HG02642 (cell line): Measurements from ENCODE around the gene ROR1.
"Not testable (repeated sequence)": the region's sequence is repeated elsewhere in the genome, so short reads cannot be mapped to it uniquely, and the experiment has no call there.

ENCODE experiments used
- ATAC-seq: cut with Tn5 transposase; IDR thresholded peaks from one replicate; pipeline ENCODE4 v1.9.1; 2021; ENCODE audit warnings: mild to moderate bottlenecking; ENCODE audit not compliant: unreplicated experiment, poor library complexity

ROR1 gene

GRCh38 chr1:63818567-63819325 is 44.9 kb downstream of the ROR1 start:
- ATAC-seq: no peak

GRCh38 chr1:63819795-63820194 is 46.0 kb downstream of the ROR1 start:
- no peak for ATAC-seq

- ATAC-seq: no peak
These were observed 47.5 kb downstream of the ROR1 start for GRCh38 chr1:63821091-63822005.

- no peak for ATAC-seq
These were observed 48.7 kb downstream of the ROR1 start for GRCh38 chr1:63822540-63822939.

GRCh38 chr1:63824451-63824850 is 50.6 kb downstream of the ROR1 start:
- no peak for ATAC-seq

- no peak for ATAC-seq
These were observed 51.3 kb downstream of the ROR1 start for GRCh38 chr1:63825111-63825510.

- ATAC-seq: not testable (repeated sequence)
These were observed 52.5 kb downstream of the ROR1 start for GRCh38 chr1:63826246-63826861.

GRCh38 chr1:63827411-63828321 is 53.8 kb downstream of the ROR1 start:
- no peak for ATAC-seq

GRCh38 chr1:63828322-63829044 is 54.7 kb downstream of the ROR1 start:
- ATAC-seq: peak; percentile 46

GRCh38 chr1:63829349-63830327 is 55.8 kb downstream of the ROR1 start:
- no peak for ATAC-seq

- ATAC-seq: no peak
These were observed 57.6 kb downstream of the ROR1 start for GRCh38 chr1:63831409-63831808.

GRCh38 chr1:63833363-63834119 is 59.7 kb downstream of the ROR1 start:
- no peak for ATAC-seq

- ATAC-seq: no peak
These were observed 61.3 kb downstream of the ROR1 start for GRCh38 chr1:63835128-63835527.

GRCh38 chr1:63836374-63836773 is 62.6 kb downstream of the ROR1 start:
- no peak for ATAC-seq

- ATAC-seq: no peak
These were observed 63.0 kb downstream of the ROR1 start for GRCh38 chr1:63836830-63837229.

GRCh38 chr1:63843010-63843409 is 69.2 kb downstream of the ROR1 start:
- ATAC-seq: no peak

- ATAC-seq: no peak
These were observed 70.1 kb downstream of the ROR1 start for GRCh38 chr1:63843884-63844283.
